ENCODE data around the gene ATP13A2. TPM values are rescaled to one million over a fixed set of nuclear protein-coding genes. Genes with fewer than 3 reads are reported as not detected.
"Not testable (repeated sequence)": the region's sequence is repeated elsewhere in the genome, so short reads cannot be mapped to it uniquely, and the experiment has no call there.

Gene ATP13A2
- total and polyA plus RNA-seq, 10 donors = 13.7 to 83.9 (median 55.5) TPM

GRCh38 chr1:16956775-16957174 is 55.0 kb downstream of the ATP13A2 start:
- intact Hi-C loops (cut with DNase I; ENCODE audit: low total_unique reads) = no loop called here
- Histone ChIP-seq H3K36me3 (peaks cover 0 to 40% (median 9%) of the 10 kb centered on the region in 6 donors), H3K4me3 (no peak overlapping the region), H3K27me3 (replicated peaks in 1 of 7) (no peaks in the 10 kb centered on the region), H3K9me3 (no peaks in the 10 kb centered on the region), H3K4me1 (peaks cover 3 to 23% (median 17%) of the 10 kb centered on the region in 6 donors), H3K27ac (no peak overlapping the region)
- DNase-seq = no peak
- TF ChIP-seq POLR2A (IDR thresholded peaks at IDR 0.05) = no peak
- TF ChIP-seq, protein P1, sequence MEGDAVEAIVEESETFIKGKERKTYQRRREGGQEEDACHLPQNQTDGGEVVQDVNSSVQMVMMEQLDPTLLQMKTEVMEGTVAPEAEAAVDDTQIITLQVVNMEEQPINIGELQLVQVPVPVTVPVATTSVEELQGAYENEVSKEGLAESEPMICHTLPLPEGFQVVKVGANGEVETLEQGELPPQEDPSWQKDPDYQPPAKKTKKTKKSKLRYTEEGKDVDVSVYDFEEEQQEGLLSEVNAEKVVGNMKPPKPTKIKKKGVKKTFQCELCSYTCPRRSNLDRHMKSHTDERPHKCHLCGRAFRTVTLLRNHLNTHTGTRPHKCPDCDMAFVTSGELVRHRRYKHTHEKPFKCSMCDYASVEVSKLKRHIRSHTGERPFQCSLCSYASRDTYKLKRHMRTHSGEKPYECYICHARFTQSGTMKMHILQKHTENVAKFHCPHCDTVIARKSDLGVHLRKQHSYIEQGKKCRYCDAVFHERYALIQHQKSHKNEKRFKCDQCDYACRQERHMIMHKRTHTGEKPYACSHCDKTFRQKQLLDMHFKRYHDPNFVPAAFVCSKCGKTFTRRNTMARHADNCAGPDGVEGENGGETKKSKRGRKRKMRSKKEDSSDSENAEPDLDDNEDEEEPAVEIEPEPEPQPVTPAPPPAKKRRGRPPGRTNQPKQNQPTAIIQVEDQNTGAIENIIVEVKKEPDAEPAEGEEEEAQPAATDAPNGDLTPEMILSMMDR (IDR thresholded peaks at IDR 0.05 in 8 of 11, conservative IDR thresholded peaks at IDR 0.05 in 3 of 11) = no peak
- TF ChIP-seq POLR2AphosphoS5 (IDR thresholded peaks at IDR 0.05) = no peak
- 85 to 92% (median 89%) methylated on average over 8 of the region's 8 CpGs for WGBS, 5 donors

GRCh38 chr1:16955186-16955585 is 56.5 kb downstream of the ATP13A2 start:
- TF ChIP-seq POLR2AphosphoS5 (IDR thresholded peaks at IDR 0.05) = no peak
- WGBS, 5 donors = 95 to 98% (median 96%) methylated on average over 24 to 25 of the region's 25 CpGs
- intact Hi-C loops (cut with DNase I; ENCODE audit: low total_unique reads) = no loop called here
- Histone ChIP-seq H3K27ac (no peak overlapping the region), H3K4me1 (peaks cover 0 to 13% (median 7%) of the 10 kb centered on the region in 6 donors), H3K9me3 (no peaks in the 10 kb centered on the region), H3K27me3 (replicated peaks in 1 of 7) (no peaks in the 10 kb centered on the region), H3K36me3 (peaks cover 0 to 40% (median 9%) of the 10 kb centered on the region in 6 donors), H3K4me3 (no peak overlapping the region)
- no peak for DNase-seq

DNA sequence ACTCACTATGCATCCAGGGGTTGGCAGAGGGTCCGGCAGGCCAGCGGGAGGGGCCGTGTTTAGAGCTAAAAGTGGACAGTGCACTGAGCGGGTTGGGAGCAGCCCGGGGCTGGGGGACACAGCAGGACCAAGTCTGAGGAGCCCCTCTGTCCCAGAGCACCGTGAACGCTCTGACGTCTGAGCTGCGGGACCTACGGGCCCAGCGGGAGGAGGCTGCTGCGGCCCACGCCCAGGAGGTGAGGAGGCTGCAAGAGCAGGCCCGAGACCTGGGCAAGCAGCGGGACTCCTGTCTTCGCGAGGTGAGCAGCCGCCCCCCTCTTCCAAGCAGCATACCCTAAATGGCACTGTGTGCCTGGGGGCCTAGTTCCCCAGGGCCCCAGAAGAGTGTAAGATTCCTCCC is 57.1 kb downstream of the ATP13A2 start:
- intact Hi-C loops (cut with DNase I; ENCODE audit: low total_unique reads) = loop anchor here (5.0 kb wide), 1 partner anchor 93 kb away; no protein-coding TSS in a partner anchor
- TF ChIP-seq POLR2A (IDR thresholded peaks at IDR 0.05) (no peak), POLR2AphosphoS5 (IDR thresholded peaks at IDR 0.05) (no peak)
- TF ChIP-seq, protein P1 (IDR thresholded peaks at IDR 0.05 in 8 of 11, conservative IDR thresholded peaks at IDR 0.05 in 3 of 11) = no peak
- WGBS, 5 donors = 91 to 97% (median 95%) methylated on average over 13 to 18 of the region's 18 CpGs

DNA sequence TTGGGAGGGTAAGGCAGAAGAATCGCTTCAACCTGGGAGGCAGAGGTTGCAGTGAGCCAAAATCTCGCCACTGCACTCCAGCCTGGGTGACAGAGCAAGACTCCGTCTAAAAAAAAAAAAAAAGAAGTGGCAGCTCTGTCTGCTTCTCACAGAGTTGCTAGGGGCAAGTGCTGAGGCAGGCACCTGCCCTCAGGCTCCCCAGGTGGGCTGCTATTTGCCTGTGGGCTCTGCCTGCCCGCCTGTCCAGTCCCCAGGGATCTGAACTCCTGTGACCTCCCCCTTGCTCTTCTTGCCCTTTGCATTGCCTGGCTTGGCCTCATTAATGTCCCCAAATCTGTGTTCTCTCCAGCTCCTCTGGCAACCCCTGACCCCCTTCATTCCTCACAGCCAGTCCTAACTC is 59.4 kb downstream of the ATP13A2 start:
- Histone ChIP-seq H3K4me1 (peaks cover 0 to 11% (median 5%) of the 10 kb centered on the region in 6 donors), H3K36me3 (peaks cover 0 to 54% (median 18%) of the 10 kb centered on the region in 6 donors)
- not testable (repeated sequence) for H3K27ac ChIP-seq; H3K27me3 ChIP-seq (replicated peaks in 1 of 7); H3K4me3 ChIP-seq; H3K9me3 ChIP-seq; DNase-seq
- intact Hi-C loops (cut with DNase I; ENCODE audit: low total_unique reads) = loop anchor here (5.0 kb wide), 1 partner anchor 95 kb away; no protein-coding TSS in a partner anchor
- WGBS, 5 donors = 80 to 94% (median 90%) methylated on average over 4 of the region's 4 CpGs

More for the DNA sequence above, 57.1 kb downstream of the ATP13A2 start:
- H3K27ac ChIP-seq = no peak overlapping the region
- no peaks in the 10 kb centered on the region for H3K27me3 ChIP-seq (replicated peaks in 1 of 7)
- peaks cover 0 to 11% (median 5%) of the 10 kb centered on the region in 6 donors for H3K4me1 ChIP-seq
- peaks cover 0 to 40% (median 9%) of the 10 kb centered on the region in 6 donors for H3K36me3 ChIP-seq
- no peak overlapping the region for H3K4me3 ChIP-seq
- DNase-seq = no peak
- H3K9me3 ChIP-seq = no peaks in the 10 kb centered on the region

GRCh38 chr1:16949026-16949425 is 62.7 kb downstream of the ATP13A2 start:
- H3K27ac ChIP-seq; H3K9me3 ChIP-seq; H3K4me3 ChIP-seq; DNase-seq; H3K27me3 ChIP-seq (replicated peaks in 1 of 7): not testable (repeated sequence)
- intact Hi-C loops (cut with DNase I; ENCODE audit: low total_unique reads) = loop anchor here (5.0 kb wide), 1 partner anchor 327 kb away; no protein-coding TSS in a partner anchor
- 79 to 86% (median 84%) methylated on average over 7 of the region's 7 CpGs for WGBS, 5 donors
- peaks cover 0 to 54% (median 22%) of the 10 kb centered on the region in 6 donors for H3K36me3 ChIP-seq
- H3K4me1 ChIP-seq = peaks cover 0 to 11% (median 5%) of the 10 kb centered on the region in 6 donors

GRCh38 chr1:16948282-16948891 is 63.3 kb downstream of the ATP13A2 start:
- WGBS, 5 donors = 78 to 92% (median 87%) methylated on average over 24 to 26 of the region's 26 CpGs
- not testable (repeated sequence) for H3K9me3 ChIP-seq; DNase-seq; H3K4me3 ChIP-seq; H3K27me3 ChIP-seq (replicated peaks in 1 of 7); H3K27ac ChIP-seq
- intact Hi-C loops (cut with DNase I; ENCODE audit: low total_unique reads) = loop anchor here (5.0 kb wide), 1 partner anchor 326 kb away; no protein-coding TSS in a partner anchor
- Histone ChIP-seq H3K36me3 (peaks cover 0 to 60% (median 25%) of the 10 kb centered on the region in 6 donors), H3K4me1 (peaks cover 0 to 11% (median 5%) of the 10 kb centered on the region in 6 donors)

All from spleen (tissue), 11 donors.